HG02678 (cell line): Measurements from ENCODE around the gene TMEM132D.

Experiments used
- ATAC-seq: cut with Tn5 transposase; IDR thresholded peaks from one replicate; pipeline ENCODE4 v1.9.1; 2021; ENCODE audit warnings: mild to moderate bottlenecking, moderate library complexity; ENCODE audit not compliant: unreplicated experiment

Gene TMEM132D

GRCh38 chr12:129750421-129750820 lies 153.4 kb downstream of the TMEM132D start:
- ATAC-seq, result no peak

DNA sequence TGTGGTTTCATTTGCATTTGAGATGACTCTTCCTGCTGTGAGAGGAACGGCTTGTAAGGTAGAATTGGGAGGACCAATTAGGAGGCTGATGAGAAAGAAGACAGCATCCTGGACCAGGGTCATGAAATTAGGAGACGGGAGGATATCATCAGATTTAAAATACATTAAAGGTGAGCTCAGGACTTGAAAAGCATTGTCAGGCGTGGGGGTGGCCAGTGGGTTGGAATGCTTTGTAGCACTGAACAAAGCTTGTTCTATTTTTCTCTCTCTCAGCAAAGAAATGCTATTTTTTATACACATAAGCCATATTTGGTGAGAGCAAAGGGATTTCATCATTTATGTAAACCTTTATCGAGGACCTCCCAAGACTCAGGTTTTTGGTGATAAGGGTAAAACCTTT lies 157.5 kb downstream of the TMEM132D start:
- ATAC-seq, result no peak

- ATAC-seq, result no peak
Observed at GRCh38 chr12:129729170-129729569, 174.7 kb downstream of the TMEM132D start.

- no peak for ATAC-seq
Observed at GRCh38 chr12:129727100-129727499, 176.7 kb downstream of the TMEM132D start.

- no peak for ATAC-seq
Observed at GRCh38 chr12:129723260-129723659, 180.6 kb downstream of the TMEM132D start.

DNA sequence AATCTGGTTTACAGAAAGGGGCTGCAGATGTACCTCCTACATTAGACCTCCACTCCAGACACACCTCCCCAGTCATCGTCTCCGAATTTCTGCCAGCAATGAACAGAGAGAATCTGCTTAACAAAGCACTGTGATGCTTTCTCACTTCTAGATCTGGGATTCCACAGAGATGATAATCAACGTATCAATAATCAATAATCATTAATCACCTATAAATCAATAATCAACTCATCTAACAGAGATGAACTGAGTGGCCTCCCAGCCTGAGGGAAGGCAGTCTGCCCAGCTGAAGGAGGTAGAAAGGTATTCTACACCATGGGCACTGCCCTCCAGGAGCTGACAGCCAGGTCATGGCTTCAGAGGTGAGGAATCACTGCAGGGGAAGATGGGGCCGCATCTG lies 183.2 kb downstream of the TMEM132D start:
- ATAC-seq, result no peak

DNA sequence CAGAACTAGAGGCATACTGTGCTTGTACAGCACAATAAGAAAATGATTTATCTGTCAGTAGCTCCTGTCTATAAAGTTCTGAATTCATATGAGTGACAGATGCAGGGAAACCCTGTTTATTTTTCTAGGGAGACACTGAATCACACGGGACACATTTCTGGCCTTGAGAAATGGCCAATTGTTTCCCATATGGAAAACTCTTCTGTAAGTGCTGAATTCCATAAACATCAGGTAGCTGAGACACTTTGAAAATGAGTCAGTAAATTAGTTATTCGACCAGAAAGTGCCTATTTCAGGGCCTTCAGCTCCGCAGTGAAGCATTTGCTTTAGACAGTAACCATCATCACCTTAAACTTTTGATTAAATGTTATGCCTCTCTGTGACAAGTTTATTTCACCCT lies 184.4 kb downstream of the TMEM132D start:
- ATAC-seq, result no peak

DNA sequence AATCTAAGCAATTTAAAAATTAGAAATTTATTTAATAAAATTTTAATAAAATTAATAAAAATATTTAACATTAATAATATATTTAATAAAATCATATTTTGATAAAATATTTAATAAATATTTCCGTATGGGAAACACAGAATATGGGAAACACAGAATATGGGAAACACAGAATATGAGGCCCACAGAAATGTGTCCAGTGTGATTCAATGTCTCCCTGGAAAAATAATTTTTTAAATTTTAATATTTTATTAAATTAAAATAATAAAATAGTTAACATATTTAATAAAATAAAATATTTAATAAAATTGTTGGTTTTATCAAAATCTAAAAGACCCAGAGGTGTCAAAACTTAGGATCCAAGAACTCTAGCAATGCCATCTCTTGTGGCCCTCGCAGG lies 186.4 kb downstream of the TMEM132D start:
- ATAC-seq, result no peak

- no peak for ATAC-seq
Observed at GRCh38 chr12:129716825-129717224, 187.0 kb downstream of the TMEM132D start.

DNA sequence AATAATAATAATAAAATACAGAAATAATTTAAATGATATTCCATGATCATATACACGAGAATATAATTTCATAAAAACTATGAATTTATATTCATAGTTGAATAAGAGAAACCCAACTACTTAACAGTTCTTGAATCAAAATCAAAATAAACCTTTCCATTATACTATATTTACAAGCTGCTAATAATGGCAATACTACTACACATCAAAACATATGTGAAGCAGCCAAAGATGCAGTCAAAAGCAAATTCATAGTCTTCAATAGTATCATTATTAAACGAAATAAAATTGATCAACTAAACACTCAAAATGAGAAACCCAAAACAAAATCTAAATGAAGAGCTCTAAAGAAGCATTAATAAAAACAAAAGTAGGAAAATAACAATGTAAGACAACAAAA lies 197.1 kb downstream of the TMEM132D start:
- ATAC-seq, result no peak

DNA sequence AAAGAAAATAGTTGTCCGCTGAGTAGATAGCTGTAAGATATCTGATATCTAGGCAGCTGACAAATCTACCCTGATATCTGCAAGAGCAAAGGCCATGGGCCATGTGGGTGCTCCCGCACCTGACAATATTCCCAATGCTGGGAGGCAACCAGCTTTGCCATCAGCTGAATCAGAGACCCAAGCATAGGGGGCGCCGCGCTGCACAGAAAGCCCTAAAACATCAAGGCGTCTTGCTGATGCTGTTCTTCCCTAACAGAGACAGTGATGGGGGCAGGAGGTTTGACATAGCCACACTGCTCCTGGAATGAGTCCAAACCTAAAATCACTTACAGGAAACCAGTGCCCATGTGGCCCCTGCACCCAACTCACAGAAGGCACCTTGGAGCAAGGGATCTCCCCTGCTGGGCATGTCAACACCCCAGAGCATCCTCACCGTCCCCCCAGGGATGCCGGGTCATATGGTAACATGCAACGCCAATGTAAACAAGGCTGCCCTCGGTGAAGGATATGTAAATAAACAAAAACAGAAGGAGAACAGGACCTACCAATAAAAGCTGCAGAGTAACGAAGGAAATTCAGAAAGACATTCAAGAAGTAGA lies 199.5 kb downstream of the TMEM132D start:
- ATAC-seq, result no peak

DNA sequence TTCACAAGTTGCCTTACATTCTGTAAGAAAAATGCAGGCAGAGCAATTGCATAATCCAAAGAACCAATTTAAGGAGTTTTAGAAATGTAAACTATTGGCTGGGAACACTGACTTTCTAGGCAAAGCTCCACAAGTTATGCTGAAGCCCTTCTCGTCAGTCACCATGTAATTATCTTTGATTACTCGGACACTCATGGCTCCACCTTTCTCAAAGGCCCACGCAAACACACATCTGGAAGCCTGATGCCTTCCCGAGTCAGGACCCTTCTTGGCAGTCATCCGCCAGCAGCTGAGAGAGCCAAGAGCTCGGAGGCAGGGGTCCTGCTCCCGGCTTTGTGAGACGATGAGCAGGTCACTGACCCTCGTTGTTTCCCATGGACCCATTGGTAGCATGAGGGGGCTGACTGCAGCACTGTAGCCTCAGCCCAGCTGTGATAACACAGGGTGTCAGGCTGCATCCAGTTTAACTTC lies 202.2 kb downstream of the TMEM132D start:
- no peak for ATAC-seq

GRCh38 chr12:129700036-129700435 lies 203.8 kb downstream of the TMEM132D start:
- ATAC-seq, result no peak

DNA sequence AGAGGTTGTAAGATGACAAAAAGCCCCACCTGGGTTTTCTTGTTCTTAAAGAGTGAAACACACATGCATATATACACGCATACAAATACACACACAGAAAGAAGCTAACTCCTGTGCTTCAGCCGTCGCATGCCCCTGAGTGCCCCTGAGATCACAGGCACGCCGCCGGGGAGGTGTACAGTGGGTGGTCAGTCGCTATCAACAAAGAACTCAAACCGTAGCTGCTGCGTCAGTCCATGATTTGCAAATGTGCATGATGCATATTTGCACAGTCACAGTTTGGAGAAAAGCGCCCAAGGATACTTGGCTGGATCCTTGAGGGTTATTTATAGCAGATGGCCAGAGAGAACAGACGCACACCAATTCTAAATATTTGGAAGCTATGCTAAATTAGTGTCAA lies 206.9 kb downstream of the TMEM132D start:
- no peak for ATAC-seq

GRCh38 chr12:129696405-129696804 lies 207.4 kb downstream of the TMEM132D start:
- no peak for ATAC-seq

- ATAC-seq, result no peak
Observed at GRCh38 chr12:129693731-129694130, 210.1 kb downstream of the TMEM132D start.

GRCh38 chr12:129687731-129688130 lies 216.1 kb downstream of the TMEM132D start:
- ATAC-seq, result no peak

DNA sequence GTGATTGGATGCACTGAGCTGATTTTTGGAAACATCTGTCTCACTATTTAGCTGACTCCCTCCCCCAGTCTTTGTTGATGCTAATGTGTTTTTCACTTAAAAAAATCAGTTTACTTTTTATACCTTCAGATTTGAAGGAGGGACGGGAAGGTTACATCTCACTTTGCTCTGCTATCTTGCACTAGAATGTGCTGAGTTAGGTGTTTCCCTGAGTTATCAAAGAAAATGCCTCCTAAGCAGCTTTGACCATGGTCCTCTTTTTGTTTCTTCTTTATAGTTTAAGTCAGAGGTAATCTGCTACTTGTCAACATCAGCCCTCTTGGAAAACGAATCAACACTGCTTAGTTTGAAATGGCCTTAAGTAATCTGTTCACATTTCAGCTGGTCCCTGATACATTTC lies 222.0 kb downstream of the TMEM132D start:
- ATAC-seq, result no peak

- ATAC-seq, result no peak
Observed at GRCh38 chr12:129681151-129681550, 222.7 kb downstream of the TMEM132D start.

GRCh38 chr12:129676411-129676810 lies 227.4 kb downstream of the TMEM132D start:
- ATAC-seq, result no peak

- ATAC-seq, result no peak
Observed at GRCh38 chr12:129675947-129676346, 227.9 kb downstream of the TMEM132D start.

- no peak for ATAC-seq
Observed at GRCh38 chr12:129675496-129675895, 228.3 kb downstream of the TMEM132D start.

GRCh38 chr12:129673806-129674205 lies 230.0 kb downstream of the TMEM132D start:
- ATAC-seq, result no peak
